ENCODE results near the gene SBK2.
A peak's percentile ranks its signal among the peaks of the same experiment; 100 is the strongest.

Gene SBK2

GRCh38 chr19:55485439-55486011, 51.4 kb downstream of the SBK2 start:
- no peak for DNase-seq

- DNase-seq, result peak; percentile 67
Observed at GRCh38 chr19:55484593-55485438, 52.1 kb downstream of the SBK2 start, which contains the start of gene NAT14. Gene NAT14 (plus strand): TSS chr19:55485188. CDS start chr19:55485709, 521 bp downstream.

- DNase-seq, result no peak
Observed at GRCh38 chr19:55483706-55484592, 53.0 kb downstream of the SBK2 start.

GRCh38 chr19:55482967-55483705, 53.8 kb downstream of the SBK2 start:
- DNase-seq, result no peak

- DNase-seq, result no peak
Observed at GRCh38 chr19:55482156-55482961, 54.6 kb downstream of the SBK2 start.

GRCh38 chr19:55481794-55482155, 55.2 kb downstream of the SBK2 start:
- no peak for DNase-seq

GRCh38 chr19:55481148-55481793, 55.7 kb downstream of the SBK2 start:
- DNase-seq, result no peak

GRCh38 chr19:55479451-55480230, 57.3 kb downstream of the SBK2 start:
- DNase-seq, result no peak

GRCh38 chr19:55479045-55479444, 57.9 kb downstream of the SBK2 start:
- no peak for DNase-seq
